HG03196 (cell line): ENCODE data around the gene SAMSN1.
A peak's percentile ranks its signal among the peaks of the same experiment; 100 is the strongest.
"Not testable (repeated sequence)": the region's sequence is repeated elsewhere in the genome, so short reads cannot be mapped to it uniquely, and the experiment has no call there.

Experiments
- ATAC-seq: cut with Tn5 transposase; IDR thresholded peaks from one replicate; pipeline ENCODE4 v1.9.1; 2021; ENCODE audit not compliant: unreplicated experiment

Gene SAMSN1

DNA sequence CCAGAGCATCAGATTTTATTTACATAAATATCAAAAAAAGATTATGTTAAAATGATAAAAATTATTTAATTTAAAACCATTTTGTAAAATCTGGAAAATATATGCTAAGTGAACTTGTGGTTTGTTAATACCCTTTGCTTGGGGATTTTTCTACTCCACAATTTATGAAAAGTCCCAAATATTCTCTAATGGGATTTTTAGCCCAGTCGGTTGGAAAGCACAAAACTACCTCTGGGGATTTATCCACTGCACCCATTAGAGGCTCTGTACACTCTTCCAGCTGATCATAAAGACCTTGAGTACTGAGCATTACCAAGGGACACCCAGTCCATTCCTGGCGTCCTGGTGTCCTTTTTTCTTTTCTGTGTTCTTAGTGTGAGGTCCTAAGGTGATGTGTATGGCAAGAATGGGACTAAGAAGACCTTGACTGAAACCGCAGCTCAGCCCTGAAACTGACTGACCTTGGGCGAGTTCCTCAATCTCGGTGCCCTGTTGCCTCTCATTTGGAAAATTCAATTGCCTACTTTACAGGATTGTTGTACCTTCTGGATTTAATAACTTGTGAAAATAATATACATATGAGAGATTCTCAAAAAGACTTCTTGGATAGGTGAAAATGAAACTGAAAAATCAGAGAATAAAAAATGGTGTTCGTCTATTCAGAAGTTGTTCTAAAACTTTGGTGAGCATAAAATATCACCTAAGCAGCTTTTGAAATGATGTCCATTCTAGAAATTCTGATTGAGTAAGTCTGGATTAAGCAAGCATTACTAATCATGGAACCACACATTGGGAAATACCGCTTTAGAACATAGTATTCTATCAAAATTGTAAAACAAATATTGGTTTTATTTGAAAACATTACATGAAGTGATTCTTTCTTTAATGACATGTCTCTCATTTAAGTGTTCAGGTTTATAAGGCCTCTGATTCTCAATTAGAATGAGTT, 21.5 kb upstream of the SAMSN1 start:
- no peak for ATAC-seq

GRCh38 chr21:14566894-14567293, 20.8 kb upstream of the SAMSN1 start:
- ATAC-seq = no peak

- no peak for ATAC-seq
Measured at GRCh38 chr21:14562959-14563358, 16.8 kb upstream of the SAMSN1 start.

DNA sequence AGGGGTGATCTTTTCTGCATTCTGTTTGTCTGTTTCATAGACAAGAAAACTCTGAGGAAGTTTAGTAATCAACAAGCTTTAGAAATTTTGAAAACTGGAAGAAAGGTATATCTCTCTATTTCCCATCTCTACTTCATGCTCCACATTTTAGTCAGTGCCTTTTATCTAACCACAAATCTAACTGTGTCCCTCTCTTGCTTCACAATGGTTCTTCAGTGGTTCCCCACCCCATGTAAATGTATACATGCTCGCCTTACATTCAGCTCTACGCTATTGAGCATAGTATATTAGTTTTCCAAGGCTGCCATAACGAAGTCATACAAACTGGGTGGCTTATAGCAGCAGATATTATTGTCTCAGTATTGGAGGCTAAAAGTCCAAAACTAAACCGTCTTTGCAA, 14.4 kb upstream of the SAMSN1 start:
- no peak for ATAC-seq

GRCh38 chr21:14560139-14560538, 14.0 kb upstream of the SAMSN1 start:
- ATAC-seq = no peak

DNA sequence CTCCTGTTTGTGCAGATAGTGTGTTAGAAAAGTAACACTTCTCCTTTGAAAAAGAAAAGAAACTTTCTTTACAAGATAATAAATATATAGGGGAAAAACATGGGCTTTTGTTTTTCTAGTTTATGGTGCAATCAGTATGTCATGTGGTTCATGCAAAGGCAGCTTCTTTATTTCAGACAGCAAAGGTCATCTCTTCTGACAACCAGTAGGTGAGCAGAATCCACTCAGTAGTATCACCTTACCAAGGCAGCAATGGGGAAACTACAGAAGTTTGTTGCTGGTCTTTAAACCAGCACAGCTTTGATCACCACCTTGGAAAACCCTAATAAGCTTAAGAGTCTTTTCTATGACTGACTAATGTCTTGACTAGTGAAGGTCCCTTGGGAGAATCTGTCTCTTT, 13.0 kb upstream of the SAMSN1 start:
- no peak for ATAC-seq

GRCh38 chr21:14557413-14557812, 11.3 kb upstream of the SAMSN1 start:
- no peak for ATAC-seq

GRCh38 chr21:14554948-14555347, 8.8 kb upstream of the SAMSN1 start:
- ATAC-seq = no peak

GRCh38 chr21:14553422-14553821, 7.3 kb upstream of the SAMSN1 start:
- ATAC-seq = no peak

DNA sequence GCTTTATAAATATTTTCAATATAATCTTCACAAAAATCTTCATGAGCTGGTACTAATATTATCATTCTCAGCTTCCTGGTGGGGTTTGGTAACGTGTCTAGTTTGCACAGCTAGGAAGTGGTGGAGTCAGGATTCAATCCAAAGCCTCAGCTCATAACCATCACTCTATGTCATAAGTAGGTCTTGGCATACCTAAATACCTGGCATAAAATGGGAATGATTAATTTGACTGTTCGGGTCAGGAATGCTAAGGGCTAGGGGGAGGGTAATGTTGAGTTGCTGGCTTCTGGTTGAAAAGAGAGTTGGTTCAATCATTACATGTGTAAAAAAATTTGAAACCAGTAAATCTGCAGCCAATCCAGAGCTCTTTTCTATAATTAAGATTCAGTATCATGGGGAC, 5.6 kb upstream of the SAMSN1 start:
- ATAC-seq = no peak

- ATAC-seq = no peak
Measured at GRCh38 chr21:14550135-14550534, 4.0 kb upstream of the SAMSN1 start.

DNA sequence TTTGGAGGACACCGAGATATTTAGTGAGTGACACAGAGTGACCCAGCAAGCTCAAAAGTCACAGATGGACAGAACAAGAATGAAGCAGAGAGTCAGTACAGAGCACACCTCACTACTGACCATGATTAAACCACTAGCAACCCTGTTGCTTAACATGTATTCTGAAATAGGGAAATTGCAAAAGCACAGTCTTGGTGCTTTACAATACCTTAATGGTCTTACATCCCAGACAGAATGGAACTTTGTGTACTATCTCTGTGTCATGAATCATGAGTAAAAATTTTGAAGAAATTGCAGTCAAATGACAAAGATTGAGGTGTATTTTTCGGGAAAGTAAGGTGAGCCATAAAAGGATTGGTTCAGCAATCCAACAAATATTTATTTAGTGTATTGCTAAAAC, 2.7 kb upstream of the SAMSN1 start:
- ATAC-seq = no peak

DNA sequence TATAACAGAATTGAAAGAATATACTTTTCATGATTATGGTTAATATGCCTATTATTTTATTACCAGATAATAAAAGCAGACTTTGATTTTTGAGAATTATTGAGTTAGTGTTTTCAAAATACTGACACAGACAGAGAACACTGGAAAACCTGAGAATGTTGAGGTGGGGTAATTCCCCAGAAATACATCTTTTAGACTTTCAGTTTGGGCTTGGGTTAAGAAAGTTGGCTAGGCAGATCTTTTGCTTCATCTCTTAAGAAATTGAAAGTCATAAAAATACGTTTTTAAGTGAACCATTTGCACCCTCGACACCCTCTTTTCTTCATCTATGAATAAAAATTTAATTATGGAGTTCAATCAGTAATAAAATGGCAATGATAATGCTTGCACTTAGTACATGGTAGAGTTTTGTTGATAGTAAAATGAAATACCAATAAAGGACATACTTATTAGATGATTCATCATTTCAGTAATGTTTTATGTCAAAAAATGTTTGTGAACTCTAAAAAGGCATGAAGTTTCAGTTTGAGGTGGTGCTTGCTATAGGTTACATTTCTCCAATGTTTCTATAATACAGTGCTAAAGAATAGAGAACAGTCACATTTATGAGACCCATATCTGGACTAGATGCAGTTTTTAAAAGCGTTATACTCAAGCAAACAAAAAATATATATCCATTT, 1.9 kb upstream of the SAMSN1 start:
- ATAC-seq = no peak

GRCh38 chr21:14546719-14547118, 604 bp upstream of the SAMSN1 start:
- not testable (repeated sequence) for ATAC-seq

- ATAC-seq = no peak
Measured at GRCh38 chr21:14543983-14544382, 2.1 kb downstream of the SAMSN1 start.

- no peak for ATAC-seq
Measured at GRCh38 chr21:14542638-14543037, 3.5 kb downstream of the SAMSN1 start.

DNA sequence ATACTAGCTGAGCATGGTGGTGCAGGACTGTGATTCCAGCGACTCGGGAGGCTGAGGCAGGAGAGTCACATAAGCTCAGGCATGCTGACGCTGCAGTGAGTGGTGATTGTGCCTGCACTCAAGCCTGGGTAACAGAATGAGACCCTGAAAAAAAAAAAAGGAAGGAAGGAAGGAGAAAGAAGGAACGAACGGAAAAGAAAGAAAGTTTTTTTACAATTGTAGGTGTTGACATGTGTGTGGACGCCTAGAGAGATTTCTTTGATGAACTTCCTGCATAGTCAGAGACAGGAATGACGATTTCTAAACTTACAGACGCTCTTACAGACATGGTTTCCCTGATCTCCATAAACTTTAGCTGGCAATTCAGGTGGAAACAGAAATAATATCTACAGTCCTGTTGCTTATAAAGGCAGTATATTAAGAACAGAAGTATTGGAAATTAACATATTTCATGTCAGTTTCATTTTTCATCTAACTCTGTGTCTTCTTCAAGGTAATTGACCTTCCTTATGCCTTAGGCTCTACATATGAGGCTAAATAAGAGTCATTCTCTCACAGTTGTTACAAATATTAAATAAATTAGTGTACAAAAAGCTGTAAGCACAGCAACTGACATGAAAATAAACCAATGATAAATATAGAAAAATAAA, 4.1 kb downstream of the SAMSN1 start:
- ATAC-seq = no peak

GRCh38 chr21:14538483-14538882, 7.6 kb downstream of the SAMSN1 start:
- no peak for ATAC-seq

DNA sequence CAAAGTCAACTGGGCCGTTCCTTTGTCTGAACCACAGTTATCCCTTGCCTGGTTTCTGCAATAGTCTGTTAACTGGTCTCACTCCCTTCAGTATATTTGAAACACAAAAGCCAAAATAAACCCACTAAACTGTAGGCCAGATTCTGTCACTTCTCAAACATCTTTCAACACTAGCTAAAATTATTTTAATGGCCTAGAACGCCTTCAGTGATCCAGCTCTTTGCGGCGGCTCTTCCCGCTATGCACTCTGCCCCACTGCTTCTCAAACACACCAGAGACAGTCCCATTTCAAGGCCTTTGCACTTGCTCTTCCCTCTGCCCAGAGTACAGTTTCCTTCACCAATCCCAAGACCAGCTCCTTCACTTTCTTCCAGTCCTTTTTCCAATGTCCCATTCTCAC, 9.2 kb downstream of the SAMSN1 start:
- no peak for ATAC-seq

- ATAC-seq = no peak
Measured at GRCh38 chr21:14535702-14536101, 10.4 kb downstream of the SAMSN1 start.

DNA sequence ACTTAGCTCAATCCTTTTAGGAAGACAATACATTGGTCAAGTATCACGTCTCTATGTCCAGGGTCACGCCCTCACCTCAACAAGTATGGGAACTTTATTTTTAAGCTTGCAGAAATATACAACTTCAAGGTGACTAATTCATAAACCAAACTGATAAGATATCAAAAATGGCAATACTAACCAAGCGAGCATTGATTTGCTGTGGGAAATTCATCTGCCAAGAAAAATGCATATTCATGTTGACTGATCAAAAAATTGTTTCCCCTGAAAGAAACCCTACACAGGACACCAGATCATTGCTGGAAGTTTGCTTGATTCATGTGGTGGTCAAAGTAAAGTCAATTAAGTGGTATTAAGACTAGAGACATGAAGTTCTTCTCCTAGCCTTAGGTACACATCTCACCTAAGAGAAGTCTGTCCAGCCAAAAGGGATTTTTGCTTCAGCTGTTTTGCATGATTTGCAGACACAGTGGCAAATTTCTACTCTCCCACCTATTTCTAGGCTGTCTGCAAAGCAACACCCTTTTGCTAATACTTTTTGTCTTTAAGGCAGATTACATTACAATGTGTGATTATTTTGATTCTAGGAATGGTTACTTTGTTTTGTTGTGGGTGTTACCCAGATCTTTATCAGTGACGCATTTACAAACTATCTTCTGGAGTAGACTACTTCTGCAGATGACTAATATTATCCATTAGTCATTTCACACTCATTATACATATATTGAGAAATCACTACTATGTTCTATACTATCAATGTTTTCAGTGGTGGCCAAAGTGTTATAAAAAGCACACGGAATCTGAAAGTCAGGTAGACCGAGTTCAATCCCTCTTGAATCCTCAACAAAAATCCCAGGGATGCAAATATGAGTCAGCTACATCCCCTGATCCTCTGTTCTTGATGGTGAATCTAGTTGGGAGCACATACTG, 12.4 kb downstream of the SAMSN1 start:
- peak; percentile 73 for ATAC-seq
